Kidney glomerular epithelial cell (primary cell): ENCODE data around the gene KLF15.

ENCODE experiments used
- DNase-seq: peaks from one replicate; lab custom pipeline; 2025; lab: John Stamatoyannopoulos, UW

The KLF15 gene

DNA sequence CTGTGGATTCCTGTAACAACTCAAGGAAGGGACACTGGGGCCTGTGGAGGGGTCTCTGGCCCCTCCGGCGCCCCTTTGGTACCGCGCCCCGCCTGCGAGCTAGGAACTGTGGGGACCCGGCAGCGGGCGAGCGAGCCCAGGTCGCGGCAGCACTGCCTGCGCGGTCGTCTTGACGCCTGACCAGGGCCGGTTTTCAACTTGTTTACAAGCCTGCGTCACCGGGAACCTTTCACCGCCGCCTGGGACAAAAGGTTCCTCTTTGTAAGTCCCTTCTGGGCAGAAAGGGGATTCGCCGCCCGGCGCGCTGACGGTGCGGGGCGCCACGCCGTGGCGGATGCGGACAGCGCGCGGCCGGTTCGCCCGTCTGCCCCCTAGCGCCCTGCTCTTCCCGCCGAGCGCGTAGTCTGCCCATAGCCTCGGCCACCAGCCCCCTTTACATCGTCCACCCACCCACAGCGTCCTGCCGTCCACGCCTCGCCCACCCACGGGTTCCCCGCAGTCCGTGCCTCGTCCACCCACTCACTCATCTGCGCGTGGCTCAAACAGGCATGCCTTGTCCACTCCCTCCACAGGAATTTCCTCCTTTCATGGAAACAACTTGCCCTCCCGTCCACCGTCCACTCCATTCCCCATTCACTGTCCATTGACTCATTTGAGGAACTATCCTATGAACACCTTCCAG is 32.0 kb upstream of the KLF15 start:
- peak; percentile 50 for DNase-seq

DNA sequence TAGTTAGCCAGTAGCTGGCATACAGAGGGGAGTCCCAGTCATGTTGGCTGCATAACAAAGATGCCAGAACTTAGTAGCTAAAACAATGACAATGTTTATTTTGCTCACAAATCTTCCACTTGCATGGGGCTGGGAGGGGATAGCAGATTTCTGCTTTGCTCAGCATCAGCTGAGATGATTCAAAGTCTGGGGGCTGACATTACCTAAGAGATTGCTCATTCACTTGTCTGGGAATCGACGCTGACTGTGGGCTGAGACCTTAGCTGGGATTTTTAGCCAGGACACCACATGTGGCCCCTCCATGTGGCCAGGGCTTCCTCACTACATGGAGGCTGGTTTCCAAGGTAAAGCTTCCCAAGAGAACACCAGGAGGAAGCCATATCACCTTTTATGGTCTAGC is 24.8 kb upstream of the KLF15 start:
- no peak for DNase-seq

DNA sequence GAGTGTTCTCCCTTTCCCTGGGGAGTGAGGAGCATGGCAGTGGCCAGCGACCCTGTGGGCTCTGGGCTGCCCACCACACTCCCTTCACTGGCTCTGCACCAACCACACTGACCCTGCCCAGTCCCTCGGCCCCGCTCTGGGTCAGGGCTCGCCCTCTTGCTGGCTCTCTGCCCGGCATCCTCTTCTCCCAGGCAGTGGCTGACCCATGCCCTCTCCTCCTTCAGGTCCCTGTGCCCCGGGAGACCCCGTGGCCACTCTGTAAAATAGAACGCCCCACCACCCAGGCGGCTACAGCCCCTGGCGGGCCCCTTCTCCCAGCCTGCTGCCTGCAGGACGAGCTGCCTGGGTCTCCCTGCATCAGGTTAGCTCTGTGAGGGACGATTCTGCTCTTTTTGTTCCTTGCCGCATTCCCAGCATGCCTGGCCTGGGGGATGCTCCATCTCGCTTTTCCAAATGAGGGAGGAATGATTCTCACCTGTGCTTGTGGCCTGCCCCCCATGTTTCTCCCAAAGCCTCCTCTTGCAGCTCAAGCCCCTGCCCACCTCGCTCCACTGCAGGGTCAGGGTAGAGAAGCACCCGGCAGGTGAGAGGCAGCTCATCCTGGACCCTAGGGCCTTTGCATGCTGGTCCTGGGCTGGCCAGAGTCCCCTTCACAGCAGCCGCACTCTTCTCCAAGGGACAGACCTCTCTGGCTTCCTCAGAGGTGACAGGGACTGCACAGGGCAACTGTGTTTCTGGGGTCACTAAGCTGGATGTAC is 23.0 kb upstream of the KLF15 start:
- DNase-seq, result no peak

DNA sequence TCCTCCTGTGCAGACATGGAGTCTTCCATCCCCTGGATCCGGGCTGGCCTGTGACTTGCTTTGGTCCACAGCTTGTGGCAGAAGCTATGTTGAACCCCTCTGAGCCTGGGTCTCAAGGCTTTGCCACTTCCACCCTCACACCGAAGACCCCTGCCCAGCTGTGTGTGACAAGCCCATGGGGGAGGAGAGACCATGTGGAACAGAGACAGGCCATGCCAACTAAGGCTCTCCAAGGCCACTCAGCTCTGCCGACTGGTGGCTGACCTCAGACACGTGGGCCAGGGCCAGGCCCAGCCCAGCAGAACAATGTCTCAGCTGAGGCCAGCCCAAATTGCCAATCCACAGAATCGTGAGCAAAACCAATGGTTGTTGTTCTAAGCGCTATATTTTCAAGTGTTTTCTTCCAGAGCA is 21.1 kb upstream of the KLF15 start:
- no peak for DNase-seq

DNA sequence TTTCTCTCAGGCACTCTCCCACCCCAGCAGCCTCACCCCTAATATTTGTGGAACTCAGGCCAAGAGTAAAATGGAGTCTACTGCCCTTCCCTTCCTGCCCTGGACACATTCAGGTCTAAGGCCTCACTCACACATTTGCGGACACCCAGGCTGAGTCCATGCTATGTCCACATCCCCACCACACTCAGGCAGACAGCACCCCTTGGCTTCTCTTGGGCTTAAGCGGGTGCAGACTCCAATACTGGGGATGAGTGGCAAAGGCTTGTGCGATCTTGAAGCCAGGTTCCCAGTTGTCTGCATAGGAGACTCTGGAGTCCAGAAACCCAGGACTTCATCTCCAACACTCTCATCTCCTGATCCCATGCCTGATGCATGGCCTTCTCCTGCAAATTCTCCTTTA is 20.0 kb upstream of the KLF15 start:
- no peak for DNase-seq

DNA sequence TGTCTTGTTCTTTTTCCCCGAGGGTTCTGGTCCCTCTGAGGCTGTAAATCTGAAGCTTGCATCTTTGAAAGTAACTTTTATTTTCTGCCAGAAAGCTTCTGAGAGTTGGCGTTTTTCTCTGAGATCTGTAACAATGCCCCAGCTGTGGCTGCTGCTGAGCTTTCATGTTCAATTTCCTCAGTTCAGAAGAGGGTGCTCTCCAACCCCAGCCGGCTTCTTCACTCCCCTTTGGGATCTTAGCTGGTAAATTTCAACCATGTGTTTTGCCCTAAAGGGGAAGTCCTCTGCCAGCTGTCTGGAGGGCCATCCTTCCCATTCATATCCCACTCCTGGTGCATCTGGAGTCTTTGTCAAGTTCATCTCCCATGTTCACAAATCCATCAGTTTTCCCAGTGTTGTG is 19.2 kb upstream of the KLF15 start:
- DNase-seq, result no peak

DNA sequence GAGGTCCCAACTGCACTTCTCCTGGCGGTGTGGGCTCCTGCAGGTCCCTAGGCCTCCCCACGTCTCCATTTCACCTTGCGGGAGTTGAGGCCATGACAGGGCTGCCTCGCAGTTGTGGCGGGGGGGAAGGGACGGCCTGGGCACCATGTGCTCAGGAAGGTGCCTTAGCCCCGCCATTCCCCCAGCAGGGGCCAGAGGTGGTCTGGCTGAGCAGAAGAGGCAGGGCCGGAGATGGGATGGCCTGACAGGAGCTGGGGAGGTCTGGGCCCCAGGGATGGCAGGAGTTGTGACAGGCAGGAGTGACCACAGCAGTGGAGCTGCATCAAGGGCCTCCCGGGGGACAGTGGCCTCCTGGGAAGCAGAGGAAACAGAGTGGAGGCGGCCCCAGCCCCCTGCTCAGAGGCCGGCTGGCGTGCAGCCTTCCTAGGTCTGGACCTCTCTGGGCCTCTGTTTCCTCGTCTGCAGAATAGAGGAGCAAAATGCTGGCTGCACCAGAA is 18.7 kb upstream of the KLF15 start:
- no peak for DNase-seq

DNA sequence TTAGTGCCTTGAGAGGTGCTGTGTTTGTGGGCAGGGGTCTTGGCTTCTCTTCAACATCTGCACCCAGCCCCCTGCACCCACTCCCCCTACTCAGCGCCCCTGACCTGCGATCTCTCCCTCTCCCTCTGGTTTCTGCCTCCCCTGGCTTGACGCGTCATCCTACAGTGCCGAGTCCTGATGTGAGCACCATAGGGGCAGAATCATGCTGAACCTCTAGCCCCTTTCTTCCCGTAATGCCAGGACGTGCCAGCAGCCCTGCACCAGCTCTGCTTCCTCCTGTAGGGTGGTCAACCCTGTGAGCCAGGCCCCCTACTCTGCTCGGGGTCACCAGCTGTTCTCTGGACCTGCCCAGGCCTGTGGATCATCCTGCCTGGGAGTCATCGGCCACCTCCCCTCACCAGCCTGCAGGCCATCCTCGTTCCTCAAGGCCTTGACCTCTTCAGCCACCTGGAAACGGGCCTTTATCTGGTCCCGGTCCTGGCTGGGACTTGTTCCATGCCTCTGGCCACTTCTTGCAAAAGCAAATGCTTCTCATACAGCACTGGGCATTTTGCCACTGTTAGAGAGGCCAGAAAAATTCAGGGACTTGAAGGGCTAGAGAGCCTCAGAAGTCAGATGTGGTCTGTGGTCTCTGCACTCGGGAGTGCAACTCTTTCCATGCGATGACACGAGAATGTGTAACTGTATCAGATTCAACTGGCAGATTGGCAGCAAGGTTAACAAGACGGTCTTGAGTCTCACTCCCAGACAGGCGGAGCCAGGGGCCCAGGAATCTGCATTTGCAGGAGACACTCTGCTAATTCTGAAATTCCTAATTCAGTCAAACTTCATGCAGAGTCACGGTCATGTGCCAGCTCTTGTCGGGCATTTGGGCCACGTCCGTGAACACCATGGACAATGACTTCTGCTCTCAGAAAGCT is 16.7 kb upstream of the KLF15 start:
- DNase-seq, result no peak

DNA sequence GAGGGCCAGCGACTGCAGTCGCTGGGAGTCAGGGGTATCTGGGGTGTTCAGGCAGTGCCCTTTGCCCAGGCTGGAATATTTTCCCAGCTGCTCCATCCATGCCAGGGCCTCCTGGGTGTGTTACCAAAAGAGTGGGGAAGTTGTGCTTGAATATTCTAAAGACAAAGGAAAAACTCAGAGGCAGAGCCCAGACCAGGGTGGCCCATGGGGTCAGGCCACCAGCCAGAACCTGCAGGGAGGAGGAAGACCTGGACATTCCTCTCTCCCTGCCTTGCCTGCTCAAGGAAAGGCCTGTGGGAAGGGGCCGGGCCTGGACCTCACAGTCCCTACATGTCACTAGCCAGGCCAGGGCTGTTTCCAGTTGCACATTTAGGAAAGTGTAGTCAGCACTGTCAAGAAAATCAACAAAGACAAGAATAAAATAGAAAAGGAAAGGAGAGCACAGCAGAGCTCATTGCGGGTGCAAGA is 16.0 kb upstream of the KLF15 start:
- DNase-seq, result no peak

DNA sequence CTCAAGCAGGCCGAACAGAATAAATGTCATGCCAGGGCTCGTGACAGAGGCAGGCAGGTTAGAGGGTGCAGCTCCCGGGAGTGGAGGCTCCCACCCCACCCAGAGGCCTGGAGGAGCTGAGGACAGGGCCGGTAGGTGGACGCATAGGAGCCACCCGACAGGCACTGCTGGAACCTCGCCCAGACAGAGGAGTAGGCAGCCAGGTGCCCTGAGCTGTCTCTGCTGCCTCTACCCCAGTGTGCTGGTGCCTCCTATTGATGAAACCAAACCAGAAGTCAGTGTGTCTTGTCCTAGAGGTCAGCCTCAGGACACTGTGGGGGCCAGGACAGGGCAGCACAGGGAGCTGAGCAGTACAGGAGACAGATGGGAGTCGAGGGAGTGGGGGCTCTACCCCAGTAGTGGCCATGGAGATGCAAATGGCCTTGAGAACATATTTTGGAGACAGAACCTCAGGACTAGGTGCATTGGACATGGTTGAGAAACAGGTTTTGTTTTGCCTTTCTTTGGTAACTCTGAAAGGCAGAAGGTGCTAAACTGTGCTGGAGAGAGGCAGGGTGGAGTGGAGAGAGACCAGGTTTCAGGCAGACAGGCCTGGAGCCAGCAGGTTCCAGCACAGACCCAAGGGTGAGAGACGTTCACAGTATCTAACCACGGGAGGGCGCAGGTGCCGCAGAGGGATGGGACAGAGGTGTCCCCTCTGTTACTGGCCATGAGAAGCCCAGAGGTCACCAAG is 15.4 kb upstream of the KLF15 start:
- DNase-seq, result no peak

DNA sequence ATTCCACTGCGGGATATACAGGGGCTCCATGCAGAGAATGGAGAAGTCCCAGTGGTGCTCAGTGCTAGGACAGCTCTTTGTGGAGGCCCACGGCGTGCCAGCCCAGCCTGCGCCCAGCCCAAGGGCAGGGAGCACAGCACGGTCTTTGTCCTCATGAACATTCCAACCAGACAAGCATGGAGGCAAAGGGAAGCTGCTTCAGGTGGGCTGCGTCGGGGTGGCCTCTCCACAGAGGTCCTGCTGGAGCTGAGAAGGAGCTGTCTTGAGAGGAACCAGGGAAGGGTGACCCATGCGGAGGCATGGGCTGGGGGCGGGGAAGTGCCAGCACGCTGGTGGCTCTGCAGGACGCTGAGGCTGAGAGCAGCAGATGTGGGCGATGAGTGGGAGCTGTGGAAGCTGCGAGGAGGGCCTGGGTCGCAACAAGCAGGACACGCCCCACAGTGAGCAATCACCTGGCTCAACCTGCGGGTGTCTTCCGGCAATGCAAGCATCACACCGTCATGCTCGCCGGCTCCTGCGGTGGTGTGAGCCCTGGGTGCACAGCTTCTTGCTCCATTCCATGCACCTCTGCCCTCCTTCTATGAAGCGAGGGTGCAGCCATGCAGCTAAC is 14.0 kb upstream of the KLF15 start:
- no peak for DNase-seq

DNA sequence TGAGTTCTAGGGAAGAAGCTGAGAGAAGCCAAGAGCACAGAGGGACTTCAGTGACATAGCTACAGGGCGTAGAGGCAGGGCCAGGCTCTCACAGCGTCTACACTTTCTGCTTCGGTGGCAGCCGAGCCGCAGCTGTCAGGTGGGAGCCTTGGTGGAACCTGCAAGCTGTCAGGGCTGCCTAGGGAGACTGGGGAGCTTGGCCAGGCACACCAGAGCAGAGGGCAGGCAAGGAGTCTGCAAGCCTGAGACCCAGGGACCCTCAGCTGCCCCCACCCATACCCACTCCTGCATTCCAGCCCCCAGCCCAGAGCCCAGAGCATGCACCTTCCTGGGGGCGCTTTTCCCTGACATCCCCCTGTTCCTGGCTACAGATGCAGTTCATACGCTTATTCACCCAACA is 13.4 kb upstream of the KLF15 start:
- DNase-seq, result no peak

DNA sequence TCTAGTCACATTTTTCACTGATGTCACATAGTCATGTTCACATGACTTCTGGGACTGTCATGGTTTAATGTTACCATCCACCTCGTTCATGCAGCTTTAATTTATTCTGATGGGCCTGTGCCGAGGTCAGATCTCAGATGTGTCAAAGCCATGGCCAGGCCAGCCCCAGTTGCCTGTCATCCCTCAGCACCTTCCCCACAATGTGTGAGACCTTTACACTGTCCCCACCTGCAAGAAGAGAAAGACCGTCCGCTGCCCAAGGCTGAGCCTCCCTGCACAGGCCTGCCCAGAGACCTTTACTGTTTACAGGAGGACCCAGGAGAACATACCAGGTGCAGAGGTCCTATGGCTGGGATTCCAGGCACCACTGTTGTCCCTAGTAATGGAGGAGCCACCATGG is 12.8 kb upstream of the KLF15 start:
- DNase-seq, result no peak

DNA sequence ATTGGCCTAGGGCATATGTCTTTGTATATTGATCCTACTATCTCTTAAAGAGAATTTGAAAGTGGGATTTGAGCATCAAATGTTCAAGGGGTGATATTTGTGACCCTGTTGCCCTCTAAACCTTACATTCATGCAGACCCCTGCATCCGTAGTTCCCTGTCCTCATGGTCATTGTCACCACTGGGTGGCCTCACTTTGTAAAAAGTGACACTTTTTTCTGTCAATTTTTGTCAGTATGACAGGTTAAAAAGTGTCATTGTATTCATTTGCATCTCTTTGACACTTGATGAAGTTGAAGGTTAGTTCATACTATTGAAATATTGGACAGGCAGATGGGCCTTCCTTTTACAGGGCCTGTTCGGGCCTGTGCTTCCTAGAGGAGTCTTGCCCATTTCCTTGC is 12.3 kb upstream of the KLF15 start:
- no peak for DNase-seq

DNA sequence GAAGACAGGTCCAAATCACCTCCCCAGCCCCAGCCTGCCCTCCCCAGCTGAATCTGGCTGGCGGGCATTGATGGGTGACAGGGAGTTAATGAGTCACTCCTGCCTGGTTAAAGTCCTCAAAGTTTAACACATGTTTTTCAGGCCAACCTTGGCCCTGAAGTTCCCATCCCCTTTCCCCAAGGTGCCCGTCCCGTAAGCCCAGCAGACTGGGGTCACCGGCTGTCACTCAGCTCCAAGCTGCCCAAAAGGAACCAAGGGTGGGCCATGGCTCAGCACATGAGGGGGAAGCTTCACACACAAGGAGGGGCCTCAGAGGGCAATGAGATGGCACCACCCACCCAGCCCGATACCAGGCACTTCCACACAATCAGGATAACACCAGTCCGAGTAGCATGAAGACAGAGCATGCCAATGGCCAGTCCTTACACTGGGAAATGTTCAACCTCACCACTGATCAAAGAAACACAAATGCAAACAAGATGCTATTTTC is 10.2 kb upstream of the KLF15 start:
- DNase-seq, result no peak

DNA sequence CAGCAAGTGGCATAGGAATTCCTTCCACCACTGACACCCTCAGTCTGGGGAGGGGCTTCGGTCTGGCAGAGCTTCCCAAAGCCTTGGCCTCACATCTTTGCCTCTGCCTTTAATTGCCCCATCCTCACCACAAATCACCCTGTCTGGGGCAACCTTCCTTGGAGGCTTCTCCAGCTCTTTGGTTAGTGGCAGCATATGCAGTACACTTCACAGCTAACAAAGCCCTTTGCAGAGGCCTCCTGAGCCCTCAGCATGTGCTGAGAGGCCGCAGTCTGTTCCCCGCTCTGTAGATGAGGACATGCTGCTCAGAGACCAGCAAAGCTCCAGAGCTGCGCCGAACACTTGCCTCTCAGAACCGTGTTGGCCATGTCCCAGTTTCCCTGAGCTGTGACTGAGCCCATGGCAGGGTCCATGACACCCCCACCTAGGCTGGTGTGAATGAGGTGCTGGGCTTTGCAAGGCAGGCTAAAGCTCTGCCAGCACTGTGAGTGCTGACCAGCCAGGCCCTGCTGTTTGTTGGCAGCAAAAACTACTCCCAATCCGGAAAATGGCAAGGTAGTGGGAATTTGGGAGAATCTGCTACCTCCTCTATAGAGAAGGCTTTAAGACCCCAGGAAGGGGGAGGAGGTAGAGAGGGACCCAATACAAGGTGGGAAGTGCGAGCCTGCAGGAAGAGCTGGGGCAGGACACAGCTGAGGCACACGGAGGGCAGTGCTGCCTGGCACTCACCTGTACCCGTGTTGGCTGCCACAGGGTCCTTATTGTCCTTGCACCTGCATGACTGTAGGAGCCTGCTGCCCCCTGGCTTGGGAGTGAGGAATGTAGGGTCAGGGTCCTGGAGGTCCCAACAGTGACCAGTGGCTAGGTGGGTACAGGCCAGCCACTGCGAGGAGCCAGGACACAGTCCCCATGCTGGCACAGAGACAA is 8.4 kb upstream of the KLF15 start:
- no peak for DNase-seq

DNA sequence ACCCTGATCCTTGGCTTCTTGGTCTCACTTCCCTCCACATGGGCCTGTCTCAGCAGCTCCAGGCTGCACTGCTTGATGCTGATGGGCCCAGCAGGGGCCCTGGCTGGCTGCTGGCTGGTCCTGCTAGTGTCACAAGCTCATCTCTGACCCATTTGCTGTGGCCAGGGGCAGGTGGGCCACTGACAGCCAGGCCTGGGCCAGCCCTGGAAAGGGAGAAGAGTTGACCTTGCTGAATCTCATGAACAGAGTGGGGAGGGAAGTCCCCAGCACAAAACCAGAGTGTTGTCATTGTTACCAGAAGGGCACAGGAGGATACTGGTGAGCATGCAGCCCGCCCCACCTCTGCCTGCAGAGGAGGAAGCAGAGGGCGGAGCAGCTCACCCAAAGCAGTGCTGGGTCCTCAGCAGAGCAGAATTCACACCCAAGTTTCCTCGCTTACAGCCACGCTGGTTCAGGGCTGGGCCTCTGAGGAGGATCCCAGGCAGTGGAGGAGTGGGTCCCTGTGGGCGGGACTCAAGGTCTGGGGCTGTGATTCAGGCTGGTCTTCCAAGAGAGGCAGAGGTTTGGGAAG is 7.6 kb upstream of the KLF15 start:
- no peak for DNase-seq

DNA sequence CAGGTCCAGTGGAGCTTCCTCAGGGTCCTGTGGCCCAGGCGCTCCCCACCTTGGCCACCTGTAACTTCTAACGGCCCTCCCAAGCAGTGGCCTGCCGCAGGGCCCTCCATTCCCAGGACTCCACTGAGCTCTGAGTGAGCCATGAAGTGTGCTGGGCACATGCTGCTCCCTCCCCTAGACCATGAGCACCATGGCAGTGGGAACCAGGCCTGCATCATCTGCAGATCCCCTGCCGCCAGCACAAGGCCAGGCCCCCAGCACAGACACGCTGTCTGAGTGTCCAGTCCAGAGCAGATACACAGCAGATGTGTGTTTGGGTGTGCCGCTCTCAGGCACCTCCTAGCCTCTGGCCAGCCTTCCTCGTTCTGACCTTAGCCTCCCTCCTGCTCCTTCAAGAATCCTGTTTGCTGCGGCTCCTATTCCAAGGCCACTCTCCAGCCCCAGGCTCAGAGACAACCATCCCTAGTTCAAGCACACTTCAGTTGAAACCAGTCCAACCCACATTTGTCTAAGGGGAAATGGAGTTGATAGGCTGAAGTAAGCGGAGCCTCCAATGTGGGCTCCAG is 7.0 kb upstream of the KLF15 start:
- no peak for DNase-seq

DNA sequence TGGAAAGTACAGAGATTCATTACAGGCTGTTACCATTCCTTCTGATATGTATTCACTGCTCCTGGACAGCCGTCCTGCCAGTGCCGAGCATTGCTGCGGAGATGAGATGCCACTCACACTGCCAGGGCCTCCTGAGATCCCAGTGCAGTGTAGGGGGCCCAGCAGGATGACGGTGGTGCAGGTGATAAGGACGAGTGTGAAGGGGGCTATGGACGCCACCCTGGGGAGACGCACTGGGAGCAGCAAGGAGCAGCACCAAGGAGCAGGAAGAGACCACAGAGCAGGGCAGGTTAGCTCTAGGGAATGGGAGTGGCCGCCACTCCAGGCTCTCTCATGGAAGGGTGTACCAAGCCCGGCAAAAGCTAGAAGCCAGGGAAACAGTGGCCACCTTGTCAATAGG is 4.0 kb upstream of the KLF15 start:
- DNase-seq, result no peak

DNA sequence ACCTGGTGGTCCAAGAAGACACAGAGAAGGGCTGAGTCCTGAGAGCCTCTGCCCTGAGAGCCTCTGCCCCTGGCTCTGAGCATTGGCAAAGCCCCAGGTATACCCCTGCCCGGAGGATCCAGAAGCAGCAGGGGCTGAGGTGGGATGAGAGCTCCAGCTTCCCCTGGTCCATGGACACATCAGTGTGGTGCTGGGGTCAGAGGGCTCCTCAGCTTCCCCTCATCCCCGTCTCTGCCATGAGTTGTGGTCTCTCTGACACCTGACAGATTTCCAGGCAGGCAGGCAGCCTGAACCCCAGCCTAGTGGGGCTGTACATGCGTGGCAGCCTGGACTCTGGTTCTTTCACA is 3.5 kb upstream of the KLF15 start:
- no peak for DNase-seq
